ENCODE results near the gene ATXN7L1. TPM values are rescaled to one million over a fixed set of nuclear protein-coding genes. Genes with fewer than 3 reads are reported as not detected.

ATXN7L1 gene
- total RNA-seq, 1 donor from 2014 or later: 20.6 TPM

DNA sequence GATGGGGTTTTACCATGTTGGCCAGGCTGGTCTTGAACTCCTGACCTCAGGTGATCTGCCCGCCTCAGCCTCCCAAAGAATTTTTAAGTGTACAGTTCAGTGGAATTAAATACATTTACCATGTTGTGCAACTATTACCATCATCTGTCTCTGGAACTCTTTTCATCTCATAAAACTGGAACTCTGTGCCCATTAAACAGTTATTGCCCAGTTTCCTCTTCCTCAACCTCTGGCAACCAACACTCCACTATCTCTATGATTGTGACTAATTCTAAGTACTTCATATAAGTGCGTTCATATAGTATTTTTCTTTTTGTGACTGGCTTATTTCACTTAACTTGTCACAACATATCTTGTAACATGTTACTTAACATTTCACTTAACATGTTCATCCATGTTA lies 41.3 kb upstream of the ATXN7L1 start:
- Mint-ChIP-seq H3K9me3 (ENCODE audit: unreplicated experiment) (no peaks in the 10 kb centered on the region), H3K27ac (ENCODE audit: unreplicated experiment) (no peak overlapping the region), H3K27me3 (ENCODE audit: unreplicated experiment) (no peaks in the 10 kb centered on the region), H3K4me1 (ENCODE audit: low read depth, unreplicated experiment) (peaks cover 2% of the 10 kb centered on the region), H3K4me3 (ENCODE audit: unreplicated experiment) (no peak overlapping the region), H3K36me3 (ENCODE audit: unreplicated experiment) (peaks cover 5% of the 10 kb centered on the region)
- TF ChIP-seq CTCF (IDR thresholded peaks at IDR 0.05; ENCODE audit: partially characterized antibody, unreplicated experiment): no peak
- no peak for DNase-seq

- Mint-ChIP-seq H3K9me3 (ENCODE audit: unreplicated experiment) (no peaks in the 10 kb centered on the region), H3K4me3 (ENCODE audit: unreplicated experiment) (no peak overlapping the region), H3K4me1 (ENCODE audit: low read depth, unreplicated experiment) (peaks cover 2% of the 10 kb centered on the region), H3K36me3 (ENCODE audit: unreplicated experiment) (peaks cover 5% of the 10 kb centered on the region), H3K27ac (ENCODE audit: unreplicated experiment) (no peak overlapping the region), H3K27me3 (ENCODE audit: unreplicated experiment) (no peaks in the 10 kb centered on the region)
- no peak for DNase-seq
- no peak for TF ChIP-seq CTCF (IDR thresholded peaks at IDR 0.05; ENCODE audit: partially characterized antibody, unreplicated experiment)
Observed at GRCh38 chr7:105916603-105917002, 40.2 kb upstream of the ATXN7L1 start.

DNA sequence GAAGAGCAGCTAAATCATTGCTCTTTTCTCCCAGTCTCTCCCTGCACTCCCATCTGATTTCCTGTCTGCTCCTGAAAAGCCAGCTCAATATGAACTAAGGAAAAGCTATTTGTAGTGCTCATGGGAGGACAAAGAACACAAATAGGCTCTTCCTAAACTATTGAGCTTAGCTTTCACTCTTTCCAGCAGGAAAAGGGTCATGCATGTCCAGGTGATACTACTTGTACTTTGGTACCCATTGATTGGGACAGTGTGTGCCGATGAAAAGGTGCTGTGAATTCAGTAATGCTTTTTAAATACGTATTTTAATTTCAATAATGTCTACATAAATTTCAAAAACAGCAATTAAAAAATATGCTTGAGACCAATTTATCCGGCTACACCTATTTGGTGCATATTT lies 37.5 kb upstream of the ATXN7L1 start:
- Mint-ChIP-seq H3K4me1 (ENCODE audit: low read depth, unreplicated experiment) (peaks cover 2% of the 10 kb centered on the region), H3K27ac (ENCODE audit: unreplicated experiment) (peak overlapping the region; percentile 70), H3K9me3 (ENCODE audit: unreplicated experiment) (peaks cover 6% of the 10 kb centered on the region), H3K4me3 (ENCODE audit: unreplicated experiment) (peak overlapping the region; percentile 64), H3K27me3 (ENCODE audit: unreplicated experiment) (peaks cover 1% of the 10 kb centered on the region), H3K36me3 (ENCODE audit: unreplicated experiment) (peaks cover 18% of the 10 kb centered on the region)
- no peak for DNase-seq
- TF ChIP-seq CTCF (IDR thresholded peaks at IDR 0.05; ENCODE audit: partially characterized antibody, unreplicated experiment): no peak

GRCh38 chr7:105911961-105912575 lies 35.7 kb upstream of the ATXN7L1 start:
- H3K27me3 Mint-ChIP-seq (ENCODE audit: unreplicated experiment): peaks cover 3% of the 10 kb centered on the region
- TF ChIP-seq CTCF (IDR thresholded peaks at IDR 0.05; ENCODE audit: partially characterized antibody, unreplicated experiment): no peak
- peaks cover 6% of the 10 kb centered on the region for H3K9me3 Mint-ChIP-seq (ENCODE audit: unreplicated experiment)
- no peak overlapping the region for H3K4me3 Mint-ChIP-seq (ENCODE audit: unreplicated experiment)
- H3K4me1 Mint-ChIP-seq (ENCODE audit: low read depth, unreplicated experiment): peaks cover 2% of the 10 kb centered on the region
- no peak for DNase-seq
- peaks cover 18% of the 10 kb centered on the region for H3K36me3 Mint-ChIP-seq (ENCODE audit: unreplicated experiment)
- H3K27ac Mint-ChIP-seq (ENCODE audit: unreplicated experiment): no peak overlapping the region

DNA sequence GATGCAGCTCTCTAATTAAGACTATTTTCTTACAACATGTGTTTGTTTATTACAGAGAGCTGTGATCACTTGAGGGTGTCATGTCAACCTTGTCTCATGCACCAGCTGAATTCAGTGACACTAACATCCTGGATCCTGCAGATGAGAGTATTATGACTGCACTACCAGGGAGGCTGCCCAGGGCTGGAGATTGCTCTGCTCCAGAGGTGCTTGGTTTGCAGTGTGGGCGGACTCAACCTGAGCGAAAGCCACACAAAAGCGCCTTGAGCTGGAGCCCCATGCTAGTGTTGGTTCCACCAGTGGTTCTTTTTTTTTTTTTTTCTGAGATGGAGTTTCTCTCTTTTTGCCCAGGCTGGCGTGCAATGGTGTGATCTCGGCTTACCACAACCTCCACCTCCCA lies 33.8 kb upstream of the ATXN7L1 start:
- no peak for DNase-seq
- Mint-ChIP-seq H3K36me3 (ENCODE audit: unreplicated experiment) (peaks cover 18% of the 10 kb centered on the region), H3K4me3 (ENCODE audit: unreplicated experiment) (no peak overlapping the region), H3K4me1 (ENCODE audit: low read depth, unreplicated experiment) (peaks cover 17% of the 10 kb centered on the region), H3K9me3 (ENCODE audit: unreplicated experiment) (peaks cover 7% of the 10 kb centered on the region), H3K27ac (ENCODE audit: unreplicated experiment) (no peak overlapping the region), H3K27me3 (ENCODE audit: unreplicated experiment) (peaks cover 3% of the 10 kb centered on the region)
- no peak for TF ChIP-seq CTCF (IDR thresholded peaks at IDR 0.05; ENCODE audit: partially characterized antibody, unreplicated experiment)
